Ectodermal cell (in vitro differentiated cells): ENCODE results near the gene CFAP46.
"Not testable (repeated sequence)": the region's sequence is repeated elsewhere in the genome, so short reads cannot be mapped to it uniquely, and the experiment has no call there.

Experiments
- H3K27ac ChIP-seq: 2 replicates; pipeline ENCODE4 v1.7.0; 2013; ENCODE audit warnings: mild to moderate bottlenecking, low read depth, low read length; ENCODE audit not compliant: insufficient read depth, poor library complexity, severe bottlenecking
- H3K27me3 ChIP-seq: 2 replicates; pipeline ENCODE4 v1.7.0; 2013; ENCODE audit warnings: mild to moderate bottlenecking, low read length; ENCODE audit not compliant: insufficient read depth, control insufficient read depth, poor library complexity, severe bottlenecking
- H3K36me3 ChIP-seq: one replicate; pipeline ENCODE4 v1.7.0; 2013; ENCODE audit warnings: low read length; ENCODE audit not compliant: control insufficient read depth, insufficient read depth
- H3K4me1 ChIP-seq: one replicate; pipeline ENCODE4 v1.7.0; 2013; ENCODE audit warnings: low read length; ENCODE audit not compliant: control insufficient read depth, insufficient read depth
- H3K4me3 ChIP-seq: 2 replicates; pipeline ENCODE4 v1.7.0; 2013; ENCODE audit warnings: low read depth, low read length, control low read depth; ENCODE audit not compliant: insufficient read depth
- H3K9me3 ChIP-seq: 2 replicates; pipeline ENCODE4 v1.7.0; 2013; ENCODE audit warnings: mild to moderate bottlenecking, low read length, moderate library complexity; ENCODE audit not compliant: control insufficient read depth
- WGBS, 2 experiments: methylation state at CpG; one replicate each; pipeline ENCODE4 v1.1.7; 2013; ENCODE audit warnings: missing lambda C conversion rate in 2 of 2; 5-methylcytosine and 5-hydroxymethylcytosine counted together

The CFAP46 gene

DNA sequence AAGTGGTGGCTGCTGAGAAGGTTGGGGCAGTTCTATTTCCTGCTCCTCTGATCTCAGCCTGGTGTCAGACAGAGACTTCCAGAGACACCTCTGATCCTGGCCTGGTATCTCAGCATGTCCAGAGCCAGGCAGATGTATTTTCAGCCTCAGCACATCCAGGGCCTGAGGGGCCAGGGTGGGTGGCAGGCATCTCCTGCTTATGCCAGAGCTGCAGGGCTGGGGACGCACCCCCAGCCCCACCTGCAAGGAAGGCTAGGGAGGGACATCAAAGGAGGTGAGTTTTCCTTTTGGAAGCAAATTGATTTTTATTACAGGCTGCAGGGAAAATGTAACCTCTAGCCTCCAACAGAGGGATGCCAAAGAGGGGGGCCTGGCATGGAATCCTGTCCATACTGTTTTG lies 36.7 kb downstream of the CFAP46 start:
- Histone ChIP-seq H3K9me3 (no peaks in the 10 kb centered on the region), H3K36me3 (no peaks in the 10 kb centered on the region), H3K27me3 (no peaks in the 10 kb centered on the region), H3K27ac (no peak overlapping the region), H3K4me3 (no peak overlapping the region), H3K4me1 (no peaks in the 10 kb centered on the region)
- 91 to 95% methylated on average over 1 of the region's 1 CpG for WGBS, 2 experiments

DNA sequence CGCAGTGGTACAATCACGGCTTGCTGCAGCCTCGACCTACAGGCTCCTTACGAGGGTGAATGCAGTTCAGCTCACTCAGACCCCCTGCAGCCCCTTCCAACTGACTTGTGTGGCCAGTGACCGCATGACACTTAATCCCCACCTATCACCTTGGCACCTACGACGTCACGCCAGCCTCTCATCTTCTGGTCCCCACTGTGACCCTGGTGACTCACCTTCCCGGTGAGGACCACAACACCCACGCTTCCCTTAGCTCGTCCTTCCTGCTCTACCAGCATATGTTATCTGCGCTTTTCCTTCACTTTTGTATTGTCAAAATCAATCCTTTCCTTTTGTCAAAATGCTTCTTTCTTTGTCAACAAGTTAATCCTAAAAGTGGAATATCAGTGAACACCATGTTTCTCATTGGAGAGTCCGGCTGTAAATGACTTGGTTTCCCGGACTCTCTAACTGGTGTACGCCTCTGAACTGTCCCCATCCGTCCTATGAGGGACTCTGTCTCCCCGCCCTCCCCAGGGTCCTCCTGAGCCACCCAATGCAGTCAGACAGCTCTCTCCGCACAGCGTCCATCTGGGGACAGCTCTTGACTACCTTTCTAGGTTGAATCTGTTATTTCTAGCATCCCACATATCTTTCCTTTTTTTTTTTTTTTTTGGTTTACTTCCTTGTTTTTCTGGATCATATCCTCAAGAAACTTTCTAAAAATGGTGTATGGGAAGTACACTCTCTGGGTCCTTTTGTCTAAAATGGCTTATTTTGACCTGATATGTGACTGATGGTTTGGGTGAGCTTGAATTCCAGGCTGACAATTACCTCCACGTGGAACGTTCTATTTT lies 37.3 kb downstream of the CFAP46 start:
- Histone ChIP-seq H3K27me3 (no peaks in the 10 kb centered on the region), H3K4me1 (no peaks in the 10 kb centered on the region), H3K27ac (no peak overlapping the region), H3K4me3 (no peak overlapping the region), H3K9me3 (no peaks in the 10 kb centered on the region), H3K36me3 (no peaks in the 10 kb centered on the region)
- WGBS, 2 experiments = 89 to 92% methylated on average over 21 of the region's 21 CpGs

DNA sequence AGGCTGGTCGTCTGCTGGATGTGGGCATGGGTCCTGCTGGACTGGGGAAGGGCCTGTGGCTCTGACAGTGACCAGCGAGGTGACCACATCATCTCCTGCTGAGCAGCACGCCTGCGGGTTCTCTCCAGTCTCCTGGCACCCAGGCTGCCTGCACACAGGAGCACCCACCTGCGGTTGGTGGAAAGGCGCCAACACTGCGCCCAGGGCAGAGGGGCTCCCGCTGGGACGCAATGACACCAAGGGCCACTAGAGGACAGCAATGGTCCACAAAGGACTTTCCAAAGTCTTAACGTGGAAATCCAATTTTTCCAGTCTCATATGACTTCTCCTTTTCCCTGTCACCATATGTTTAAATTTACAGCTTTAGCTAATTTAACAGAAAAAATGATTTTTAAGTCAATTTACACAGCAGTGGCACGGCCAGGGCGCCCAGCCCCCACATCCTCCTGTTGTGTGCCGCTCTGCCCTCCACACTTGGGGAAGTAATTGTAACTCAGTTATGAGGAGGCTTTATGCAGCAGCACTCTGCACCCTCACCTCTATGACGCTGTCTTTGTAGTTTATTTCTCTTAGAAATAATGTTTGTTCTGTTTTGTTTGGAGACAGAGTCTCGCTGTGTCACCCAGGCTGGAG lies 38.1 kb downstream of the CFAP46 start:
- H3K36me3 ChIP-seq = no peaks in the 10 kb centered on the region
- no peaks in the 10 kb centered on the region for H3K27me3 ChIP-seq
- H3K27ac ChIP-seq = no peak overlapping the region
- no peak overlapping the region for H3K4me3 ChIP-seq
- H3K4me1 ChIP-seq = no peaks in the 10 kb centered on the region
- H3K9me3 ChIP-seq = no peaks in the 10 kb centered on the region
- 34 to 38% methylated on average over 15 of the region's 15 CpGs for WGBS, 2 experiments

DNA sequence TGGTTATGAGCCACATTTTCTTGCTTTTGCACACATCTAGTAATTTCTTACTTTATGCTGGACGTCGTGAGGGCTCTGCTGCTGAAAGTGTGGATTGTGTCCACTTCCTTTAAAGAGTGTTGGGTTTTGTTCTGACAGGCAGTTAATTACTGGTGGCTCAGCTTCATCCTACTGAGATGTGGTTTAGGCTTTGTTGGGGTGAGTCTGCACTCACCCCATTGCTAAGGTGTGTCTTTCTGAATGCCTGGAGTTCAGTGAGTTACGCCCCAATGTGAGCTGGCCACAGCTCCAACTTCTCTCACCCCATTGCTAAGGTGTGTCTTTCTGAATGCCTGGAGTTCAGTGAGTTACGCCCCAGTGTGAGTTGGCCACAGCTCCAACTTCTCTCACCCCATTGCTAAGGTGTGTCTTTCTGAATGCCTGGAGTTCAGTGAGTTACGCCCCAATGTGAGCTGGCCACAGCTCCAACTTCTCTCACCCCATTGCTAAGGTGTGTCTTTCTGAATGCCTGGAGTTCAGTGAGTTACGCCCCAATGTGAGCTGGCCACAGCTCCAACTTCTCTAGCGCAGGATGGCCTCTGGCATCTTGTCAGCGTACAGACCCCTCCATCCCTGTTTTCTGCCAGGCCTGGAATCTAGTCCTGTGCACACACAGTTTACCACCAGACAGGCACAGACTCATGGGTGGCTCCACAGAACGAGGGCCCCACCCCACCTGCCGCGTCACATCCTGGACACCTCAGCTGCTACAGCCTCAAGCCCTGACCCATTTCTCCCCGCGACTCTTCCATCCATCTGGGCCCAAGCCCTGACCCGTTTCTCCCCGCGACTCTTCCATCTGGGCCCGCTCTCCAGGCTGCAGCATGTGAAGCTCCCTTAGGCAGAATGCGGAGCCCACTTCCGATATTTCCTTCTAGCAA lies 39.5 kb downstream of the CFAP46 start:
- not testable (repeated sequence) for H3K36me3 ChIP-seq, H3K27me3 ChIP-seq, H3K4me3 ChIP-seq, H3K4me1 ChIP-seq, H3K9me3 ChIP-seq, H3K27ac ChIP-seq
- whole genome bisulfite sequencing, 2 experiments = 91 to 92% methylated on average over 17 to 19 of the region's 19 CpGs

DNA sequence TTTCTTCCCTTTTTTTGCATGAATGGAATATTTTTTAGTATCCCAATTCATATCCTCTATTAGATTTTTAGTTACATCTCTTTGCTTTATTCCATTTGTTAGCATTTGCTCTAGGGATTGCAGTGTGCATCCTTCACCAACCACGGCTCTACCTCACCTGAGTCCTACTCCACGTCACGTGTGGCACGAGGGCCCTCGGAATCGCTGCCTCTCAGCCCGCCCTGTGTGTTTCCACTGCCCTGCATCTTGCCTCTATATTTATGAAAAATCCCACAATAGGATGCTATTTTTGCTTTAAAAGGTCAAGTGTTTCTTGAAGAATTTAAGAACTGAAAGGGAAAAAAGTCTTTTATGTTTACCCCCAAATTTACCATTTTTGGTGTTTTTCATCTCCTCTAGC lies 41.0 kb downstream of the CFAP46 start:
- 90 to 91% methylated on average over 7 of the region's 7 CpGs for WGBS, 2 experiments
- Histone ChIP-seq H3K4me1 (no peaks in the 10 kb centered on the region), H3K27me3 (no peaks in the 10 kb centered on the region)

DNA sequence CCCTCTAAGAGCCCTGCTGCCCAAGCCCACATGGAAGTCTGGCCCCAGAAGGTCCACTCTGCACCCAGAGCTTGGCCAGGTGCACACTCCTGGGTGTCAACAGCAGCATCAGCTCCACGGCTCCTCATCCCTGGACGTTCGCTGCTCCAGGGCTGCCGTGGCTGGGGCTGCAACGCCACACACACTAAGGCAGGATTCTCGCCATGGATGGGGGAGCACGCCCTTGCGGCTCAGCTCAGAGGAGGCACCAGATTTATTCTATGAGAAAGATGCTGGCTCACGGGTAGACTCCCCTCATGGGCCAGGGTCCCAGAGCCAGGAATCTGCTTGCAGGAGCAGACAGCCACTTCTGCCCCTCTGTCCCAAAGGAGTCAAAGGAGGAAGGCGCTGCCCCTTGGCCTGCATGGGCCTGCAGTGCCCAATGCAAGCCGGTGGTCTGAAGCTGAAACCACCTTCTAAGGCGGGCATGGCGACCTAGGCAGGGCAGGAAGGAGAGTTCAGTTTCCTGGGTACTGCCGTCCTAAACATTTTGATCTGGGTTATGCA lies 42.1 kb downstream of the CFAP46 start:
- Histone ChIP-seq H3K4me3 (no peak overlapping the region), H3K27me3 (no peaks in the 10 kb centered on the region), H3K27ac (no peak overlapping the region), H3K4me1 (no peaks in the 10 kb centered on the region), H3K9me3 (no peaks in the 10 kb centered on the region), H3K36me3 (no peaks in the 10 kb centered on the region)
- 93 to 94% methylated on average over 14 of the region's 14 CpGs for WGBS, 2 experiments

More for the DNA sequence above, 41.0 kb downstream of the CFAP46 start:
- Histone ChIP-seq H3K27ac (no peak overlapping the region), H3K36me3 (no peaks in the 10 kb centered on the region), H3K4me3 (no peak overlapping the region), H3K9me3 (no peaks in the 10 kb centered on the region)

DNA sequence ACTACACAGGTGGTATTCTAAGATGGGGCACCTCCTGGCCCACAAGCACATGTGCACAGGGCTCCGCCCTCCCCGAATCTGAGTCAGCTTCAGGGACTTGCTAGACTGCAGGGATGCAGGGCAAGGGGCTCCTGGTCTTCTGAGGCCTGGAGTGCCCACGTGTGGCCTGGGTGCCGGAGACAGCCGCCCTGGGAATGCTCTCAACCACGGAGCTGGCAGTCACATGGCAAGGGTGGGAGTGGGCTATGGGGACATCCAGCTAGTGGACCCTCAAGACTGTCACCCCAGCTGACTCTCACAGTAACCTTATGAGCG lies 42.7 kb downstream of the CFAP46 start:
- Histone ChIP-seq H3K27ac (no peak overlapping the region), H3K36me3 (no peaks in the 10 kb centered on the region), H3K4me1 (no peaks in the 10 kb centered on the region), H3K4me3 (no peak overlapping the region), H3K27me3 (no peaks in the 10 kb centered on the region), H3K9me3 (no peaks in the 10 kb centered on the region)
- WGBS, 2 experiments = 92 to 94% methylated on average over 7 of the region's 7 CpGs

DNA sequence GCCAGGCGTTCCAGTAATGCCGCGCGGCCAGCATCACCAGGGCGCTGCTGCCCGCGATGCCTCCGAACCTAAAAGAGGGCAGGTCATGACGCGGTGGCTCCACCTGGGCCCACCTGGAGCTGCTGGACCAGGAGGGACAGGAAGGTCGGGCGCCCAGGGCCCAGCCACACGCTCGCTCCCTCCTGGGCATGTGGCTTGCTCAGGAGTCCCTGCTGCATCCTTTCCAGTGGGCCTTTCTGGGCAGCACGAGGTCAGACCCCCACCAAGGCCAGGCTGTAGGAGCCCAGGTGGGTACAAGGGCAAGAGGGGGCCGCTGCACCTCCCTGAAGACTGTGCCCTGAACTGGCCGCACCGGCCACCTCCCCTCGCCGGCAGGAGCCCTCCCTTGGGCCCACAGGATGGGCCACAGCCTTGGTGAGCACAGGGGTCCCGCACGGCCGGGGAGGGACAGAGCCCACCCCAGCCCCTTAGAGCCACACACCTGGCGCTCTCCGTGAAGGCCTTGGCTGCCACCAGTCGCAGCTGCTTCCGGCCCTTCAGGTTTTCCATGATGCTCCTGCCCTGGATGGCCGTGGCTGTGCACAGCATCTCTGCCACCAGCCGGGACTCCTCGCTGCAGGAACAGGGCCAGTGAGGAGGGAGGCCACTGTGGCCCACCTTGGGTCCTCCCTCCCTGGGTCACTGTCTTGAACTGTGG lies 43.2 kb downstream of the CFAP46 start:
- Histone ChIP-seq H3K27ac (no peak overlapping the region), H3K9me3 (no peaks in the 10 kb centered on the region), H3K36me3 (no peaks in the 10 kb centered on the region), H3K27me3 (no peaks in the 10 kb centered on the region), H3K4me1 (no peaks in the 10 kb centered on the region), H3K4me3 (no peak overlapping the region)
- 95% methylated on average over 30 of the region's 30 CpGs for WGBS, 2 experiments

DNA sequence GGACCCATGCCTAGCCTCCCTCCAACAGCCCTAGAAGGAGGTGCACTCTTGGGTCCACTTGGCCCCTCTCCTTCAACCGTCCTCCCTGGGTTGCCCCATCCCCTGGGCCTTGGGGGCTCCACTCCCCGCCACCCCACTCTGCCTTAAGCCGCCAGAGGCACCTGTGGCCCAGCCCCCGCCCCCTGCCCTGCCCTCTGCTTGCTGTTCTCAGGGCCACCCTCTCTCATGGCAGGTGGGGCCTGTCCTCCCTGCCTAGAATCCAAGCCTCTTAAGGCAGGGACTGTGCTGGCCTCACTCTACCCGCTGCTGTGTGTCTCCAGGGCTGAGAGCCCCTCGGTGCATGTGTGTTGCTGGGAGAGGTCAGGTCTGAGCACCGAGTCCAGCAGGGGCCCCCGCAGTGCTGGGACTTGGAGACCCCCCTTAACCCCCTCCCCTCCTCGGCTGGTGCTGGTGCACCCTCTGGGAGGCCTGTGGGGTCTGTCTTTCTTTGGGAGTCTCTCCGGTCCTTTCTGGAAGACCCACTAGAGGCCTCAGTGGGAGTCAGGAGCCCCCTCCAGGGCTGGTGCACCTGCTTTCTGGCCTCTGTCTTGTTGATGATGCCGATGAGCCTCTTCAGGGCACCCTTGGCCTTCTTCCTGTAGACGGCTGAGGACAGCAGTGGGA lies 43.8 kb downstream of the CFAP46 start:
- Histone ChIP-seq H3K4me3 (no peak overlapping the region), H3K36me3 (no peaks in the 10 kb centered on the region), H3K4me1 (no peaks in the 10 kb centered on the region), H3K9me3 (no peaks in the 10 kb centered on the region), H3K27ac (no peak overlapping the region), H3K27me3 (no peaks in the 10 kb centered on the region)
- 91 to 94% methylated on average over 12 of the region's 12 CpGs for WGBS, 2 experiments
